RKO (cell line): ENCODE data around the gene SRF.

Experiments used
- DNase-seq: peaks from one replicate; pipeline ENCODE4 v3.0.0-alpha.2; 2016; ENCODE audit warnings: low spot score

The SRF gene

DNA sequence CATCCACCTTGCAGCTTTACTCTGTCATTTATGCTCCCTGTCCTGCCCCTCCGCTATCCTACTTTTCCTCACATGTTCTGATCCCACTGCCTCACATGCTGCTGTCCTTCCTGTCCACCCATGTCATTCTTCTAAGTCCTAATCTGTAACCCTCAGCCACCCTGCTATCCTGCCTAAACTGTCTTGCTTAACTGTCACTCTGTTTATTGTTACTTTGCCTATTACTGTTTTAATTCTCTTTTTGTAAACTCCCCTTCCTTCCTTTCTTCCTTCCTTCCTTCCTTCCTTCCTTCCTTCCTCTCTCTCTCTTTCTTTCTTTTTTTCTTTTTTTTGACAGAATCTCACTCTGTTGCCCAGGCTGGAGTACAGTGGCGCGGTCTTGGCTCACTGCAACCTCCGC, 12.4 kb downstream of the SRF start:
- no peak for DNase-seq

DNA sequence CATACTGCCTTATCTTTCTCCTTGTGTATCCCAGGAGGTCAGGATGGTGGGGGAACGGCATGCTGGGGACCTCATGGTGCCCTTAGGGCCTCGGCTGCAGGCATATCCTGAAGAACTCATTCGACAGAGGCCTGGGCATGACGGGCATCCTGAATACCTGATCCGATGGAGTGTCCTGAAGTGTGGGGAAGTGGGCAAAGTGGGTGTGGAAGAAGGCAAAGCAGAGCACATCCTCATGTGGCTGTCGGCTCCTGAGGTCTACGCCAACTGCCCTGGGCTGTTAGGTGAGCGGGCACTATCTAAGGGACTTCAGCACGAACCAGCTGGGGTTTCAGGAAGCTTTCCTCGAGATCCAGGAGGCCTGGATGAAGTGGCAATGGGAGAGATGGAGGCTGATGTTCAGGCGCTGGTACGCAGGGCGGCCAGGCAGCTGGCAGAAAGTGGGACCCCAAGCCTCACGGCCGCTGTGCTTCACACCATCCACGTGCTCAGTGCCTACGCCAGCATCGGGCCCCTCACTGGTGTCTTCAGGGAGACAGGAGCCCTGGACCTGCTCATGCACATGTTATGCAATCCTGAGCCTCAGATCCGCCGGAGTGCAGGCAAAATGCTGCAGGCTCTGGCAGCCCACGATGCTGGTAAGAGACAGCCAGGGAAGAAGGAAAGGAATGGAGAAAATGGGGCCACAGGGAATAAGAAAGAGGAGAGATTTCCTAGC, 13.4 kb downstream of the SRF start:
- no peak for DNase-seq

DNA sequence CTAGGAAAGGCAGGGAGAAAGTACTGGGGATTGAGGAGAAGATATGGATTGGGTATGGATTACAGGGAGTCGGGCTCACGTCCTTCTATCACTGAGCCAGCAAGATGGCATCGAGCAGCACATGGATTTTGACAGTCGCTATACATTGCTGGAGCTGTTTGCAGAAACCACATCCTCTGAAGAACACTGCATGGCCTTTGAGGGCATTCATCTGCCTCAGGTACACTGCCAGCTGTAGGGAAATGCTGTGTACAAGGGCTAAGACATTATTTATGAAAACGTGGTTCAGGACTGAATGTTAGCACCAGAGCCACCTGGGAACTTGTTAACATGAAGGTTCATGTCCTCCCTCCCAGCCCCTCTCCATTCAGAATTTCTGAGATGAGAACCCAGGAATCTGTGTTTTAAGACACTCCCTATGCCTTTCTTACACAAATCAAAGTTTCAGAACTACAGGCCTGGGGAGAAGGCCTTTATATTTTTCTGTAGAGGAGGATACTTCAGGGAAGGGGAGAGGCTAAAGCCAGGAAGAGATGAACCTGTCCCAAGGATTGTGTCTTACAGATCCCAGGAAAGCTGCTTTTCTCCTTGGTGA, 14.4 kb downstream of the SRF start:
- DNase-seq, result no peak

DNA sequence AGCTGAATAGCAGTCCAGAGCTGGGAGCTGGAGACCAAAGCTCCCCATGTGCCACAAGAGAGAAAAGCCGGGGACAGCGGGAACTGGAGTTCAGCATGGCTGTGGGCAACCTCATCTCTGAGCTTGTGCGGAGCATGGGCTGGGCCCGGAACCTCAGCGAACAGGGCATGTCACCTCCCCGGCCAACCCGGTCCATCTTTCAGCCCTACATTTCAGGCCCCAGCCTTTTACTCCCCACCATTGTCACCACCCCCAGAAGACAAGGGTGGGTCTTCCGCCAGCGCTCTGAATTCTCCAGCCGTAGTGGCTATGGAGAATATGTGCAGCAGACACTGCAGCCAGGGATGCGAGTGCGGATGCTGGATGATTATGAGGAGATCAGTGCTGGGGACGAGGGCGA, 14.9 kb downstream of the SRF start:
- DNase-seq, result no peak

DNA sequence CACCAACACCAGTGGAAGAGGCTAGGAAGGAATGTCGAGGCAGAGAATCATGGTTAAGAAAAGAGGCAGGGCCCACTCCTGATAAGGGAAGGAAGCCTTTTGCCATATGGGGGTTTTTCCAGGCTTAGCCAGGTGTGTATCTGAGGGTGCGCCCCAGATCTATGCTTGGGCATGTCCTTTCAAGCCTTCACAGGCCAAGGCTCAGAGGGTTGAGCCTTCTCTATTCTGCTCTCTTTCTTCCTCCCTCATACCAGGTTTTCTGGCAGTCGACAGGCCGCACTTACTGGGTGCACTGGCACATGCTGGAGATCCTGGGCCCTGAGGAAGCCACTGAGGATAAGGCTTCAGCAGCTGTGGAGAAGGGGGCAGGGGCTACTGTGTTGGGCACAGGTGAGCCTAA, 15.6 kb downstream of the SRF start:
- no peak for DNase-seq

DNA sequence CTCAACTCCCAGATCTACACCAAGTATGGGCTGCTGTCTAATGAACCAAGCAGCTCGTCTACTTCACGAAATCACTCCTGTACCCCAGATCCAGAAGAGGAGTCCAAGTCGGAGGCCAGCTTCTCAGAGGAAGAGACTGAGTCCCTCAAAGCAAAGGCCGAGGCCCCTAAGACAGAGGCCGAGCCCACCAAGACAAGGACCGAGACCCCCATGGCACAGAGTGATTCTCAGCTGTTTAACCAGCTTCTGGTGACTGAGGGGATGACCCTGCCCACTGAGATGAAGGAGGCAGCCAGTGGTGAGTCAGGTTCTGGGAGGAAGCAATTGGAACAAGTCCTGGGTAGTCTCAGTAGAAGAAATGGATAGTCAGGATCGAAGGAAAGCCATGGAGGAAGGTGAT, 16.8 kb downstream of the SRF start:
- no peak for DNase-seq

DNA sequence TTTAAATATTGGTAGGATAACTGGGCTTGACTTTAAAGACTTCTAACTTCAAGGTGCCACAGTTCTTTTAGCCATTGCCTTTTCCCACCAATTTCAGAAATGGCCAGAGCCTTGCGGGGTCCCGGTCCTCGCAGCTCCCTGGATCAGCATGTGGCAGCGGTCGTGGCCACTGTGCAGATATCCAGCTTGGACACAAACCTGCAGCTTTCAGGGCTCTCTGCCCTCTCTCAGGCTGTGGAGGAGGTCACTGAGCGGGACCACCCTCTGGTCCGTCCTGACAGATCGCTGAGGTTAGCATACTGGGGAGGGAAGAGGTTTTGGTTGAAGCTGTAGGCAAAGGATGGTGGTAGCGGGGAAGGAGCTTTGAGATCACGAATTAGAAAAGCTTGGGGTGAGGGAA, 17.4 kb downstream of the SRF start:
- DNase-seq, result no peak

DNA sequence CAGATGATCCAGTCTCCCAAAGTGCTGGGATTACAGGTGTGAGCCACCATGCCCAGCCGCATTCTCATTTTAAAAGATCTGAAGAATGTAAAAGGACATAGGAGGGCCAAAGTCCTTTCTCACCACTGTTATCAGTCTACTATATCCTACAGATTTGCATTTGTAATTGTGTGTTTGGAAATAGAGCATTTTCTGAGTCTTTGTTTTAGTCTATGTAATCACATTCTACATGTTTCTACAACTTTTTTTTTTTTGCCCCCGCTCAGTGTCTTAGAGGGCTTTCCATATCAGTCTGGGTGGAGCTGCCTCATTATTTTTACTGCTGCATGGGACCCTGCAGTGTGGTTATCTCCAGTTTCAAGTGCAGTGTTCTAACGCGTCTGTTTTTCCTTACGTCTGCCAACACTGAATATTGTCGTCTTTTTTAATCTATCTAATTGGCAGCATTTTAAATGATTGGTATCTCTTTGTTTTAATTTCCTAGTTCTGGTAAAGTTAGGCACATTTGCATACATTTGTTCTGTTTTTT, 18.8 kb downstream of the SRF start:
- DNase-seq, result no peak

DNA sequence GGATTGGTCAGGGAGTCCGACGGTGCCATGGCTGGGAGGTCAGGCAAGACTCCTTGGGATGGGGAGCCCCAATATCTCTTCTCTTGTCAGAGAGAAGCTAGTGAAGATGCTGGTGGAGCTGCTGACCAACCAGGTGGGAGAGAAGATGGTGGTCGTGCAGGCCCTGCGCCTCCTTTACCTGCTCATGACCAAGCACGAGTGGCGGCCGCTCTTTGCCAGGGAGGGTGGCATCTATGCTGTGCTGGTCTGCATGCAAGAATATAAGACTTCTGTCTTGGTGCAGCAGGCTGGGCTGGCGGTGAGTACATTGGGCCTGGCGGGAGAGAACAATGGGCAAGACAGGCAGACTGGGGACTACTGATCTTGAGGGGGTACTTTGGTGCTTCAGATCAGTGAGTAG, 21.8 kb downstream of the SRF start:
- no peak for DNase-seq

DNA sequence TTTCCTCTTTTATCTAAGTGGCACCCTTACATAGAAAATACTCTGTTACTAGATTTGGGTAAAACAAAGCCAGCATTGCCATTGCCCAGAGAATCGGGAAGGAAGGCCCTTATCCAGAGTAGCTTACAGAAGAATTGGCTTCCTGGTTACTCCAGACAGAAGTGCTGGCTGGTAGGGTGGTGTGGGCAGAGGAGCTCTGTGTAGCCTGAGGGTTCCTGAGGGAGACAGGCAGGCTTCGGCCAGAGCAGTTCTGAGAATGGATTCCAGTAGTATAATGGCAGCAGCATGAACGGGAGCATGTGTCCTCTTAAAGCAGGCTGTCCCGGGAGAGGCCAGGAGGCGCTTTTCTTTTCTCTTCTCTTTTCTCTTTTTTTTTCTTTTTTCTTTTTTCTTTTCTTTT, 22.9 kb downstream of the SRF start:
- DNase-seq, result no peak

DNA sequence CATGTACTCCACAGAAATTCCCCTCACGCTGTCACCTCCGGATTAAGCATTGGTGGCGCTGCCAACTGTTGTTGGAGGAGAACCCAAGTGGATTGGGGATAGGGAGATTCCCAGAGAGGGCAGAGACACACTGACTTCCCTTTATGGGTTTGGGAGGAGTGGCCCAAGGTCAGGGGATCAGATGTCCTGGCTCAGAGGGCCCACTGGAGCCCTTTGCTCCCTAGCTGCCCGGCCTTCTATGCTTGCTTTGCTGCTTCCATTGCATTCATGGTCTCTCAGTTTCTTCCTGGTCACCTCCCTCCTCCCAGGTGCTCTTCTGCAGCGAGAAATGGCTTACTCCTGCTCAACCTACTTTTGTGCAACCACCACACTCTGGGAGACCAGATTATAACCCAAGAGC, 25.3 kb downstream of the SRF start:
- DNase-seq, result no peak

DNA sequence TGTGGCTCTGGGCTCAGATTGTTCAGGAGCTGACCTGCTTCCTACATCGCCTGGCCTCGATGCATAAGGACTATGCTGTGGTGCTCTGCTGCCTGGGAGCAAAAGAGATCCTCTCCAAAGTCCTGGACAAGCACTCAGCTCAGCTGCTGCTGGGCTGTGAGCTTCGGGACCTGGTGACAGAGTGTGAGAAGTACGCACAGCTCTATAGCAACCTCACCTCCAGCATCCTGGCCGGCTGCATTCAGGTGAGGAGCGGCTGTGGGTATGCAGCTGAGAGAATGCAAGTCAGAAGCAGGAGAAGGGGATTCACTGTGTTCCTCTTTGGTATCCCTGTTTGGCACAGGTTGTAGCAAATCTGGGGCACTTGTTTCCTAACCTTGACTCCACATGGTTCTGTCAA, 28.8 kb downstream of the SRF start:
- no peak for DNase-seq

DNA sequence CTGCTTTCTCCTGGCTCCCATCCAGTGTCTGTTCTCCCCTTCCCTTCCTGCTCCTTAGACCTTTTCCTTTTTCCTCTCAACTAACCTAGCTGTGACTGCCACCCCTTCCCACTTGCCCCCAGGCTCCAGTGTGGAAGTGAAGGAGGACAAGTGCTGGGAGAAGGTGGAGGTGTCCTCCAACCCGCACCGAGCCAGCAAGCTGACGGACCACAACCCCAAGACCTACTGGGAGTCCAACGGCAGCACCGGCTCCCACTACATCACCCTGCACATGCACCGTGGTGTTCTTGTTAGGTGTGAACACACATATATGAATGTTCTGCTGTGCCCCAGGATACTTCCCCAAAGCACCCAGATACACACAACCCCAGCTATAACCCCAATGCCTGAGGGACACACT, 29.5 kb downstream of the SRF start:
- no peak for DNase-seq

DNA sequence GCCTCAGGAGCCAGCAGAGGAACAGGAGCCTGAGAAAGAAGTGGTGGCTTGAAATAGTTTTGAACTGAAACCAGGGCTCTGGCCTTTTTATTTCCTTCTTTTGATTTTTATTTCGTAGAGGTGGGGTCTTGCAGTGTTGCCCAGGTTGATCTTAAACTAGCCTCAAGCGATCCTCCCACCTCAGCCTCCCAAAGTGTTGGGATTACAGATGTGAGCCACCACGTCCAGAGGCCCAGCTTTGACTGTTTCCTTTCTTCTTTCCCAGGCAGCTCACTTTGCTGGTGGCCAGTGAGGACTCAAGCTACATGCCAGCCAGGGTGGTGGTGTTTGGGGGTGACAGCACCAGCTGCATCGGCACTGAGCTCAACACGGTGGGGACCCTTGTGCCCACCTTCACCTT, 31.4 kb downstream of the SRF start:
- no peak for DNase-seq

DNA sequence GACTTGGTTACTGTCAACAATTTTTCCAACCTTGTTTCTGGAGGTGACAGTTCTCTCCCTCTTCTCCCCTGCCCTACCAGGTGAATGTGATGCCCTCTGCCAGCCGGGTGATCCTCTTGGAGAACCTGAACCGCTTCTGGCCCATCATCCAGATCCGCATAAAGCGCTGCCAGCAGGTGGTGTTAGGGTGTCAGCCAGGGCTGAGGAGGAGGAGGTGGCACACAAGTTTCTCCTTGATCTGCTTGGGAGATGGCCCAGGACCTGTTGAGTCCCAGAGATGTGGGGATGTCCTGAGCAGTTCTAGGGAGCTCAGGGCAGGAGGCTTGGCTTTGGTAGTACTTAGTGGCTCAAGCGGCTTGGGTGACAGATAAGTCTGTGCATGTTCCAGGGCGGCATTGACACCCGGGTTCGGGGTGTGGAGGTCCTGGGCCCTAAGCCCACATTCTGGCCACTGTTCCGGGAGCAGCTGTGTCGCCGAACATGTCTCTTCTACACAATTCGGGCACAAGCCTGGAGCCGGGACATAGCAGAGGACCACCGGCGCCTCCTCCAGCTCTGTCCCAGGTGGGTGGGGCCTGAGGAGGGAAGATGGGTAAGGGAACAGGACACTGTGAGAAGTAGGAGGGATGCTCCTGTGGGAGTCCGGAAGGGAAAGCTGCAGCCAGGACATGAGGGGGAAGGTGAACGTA, 32.1 kb downstream of the SRF start:
- DNase-seq, result no peak

DNA sequence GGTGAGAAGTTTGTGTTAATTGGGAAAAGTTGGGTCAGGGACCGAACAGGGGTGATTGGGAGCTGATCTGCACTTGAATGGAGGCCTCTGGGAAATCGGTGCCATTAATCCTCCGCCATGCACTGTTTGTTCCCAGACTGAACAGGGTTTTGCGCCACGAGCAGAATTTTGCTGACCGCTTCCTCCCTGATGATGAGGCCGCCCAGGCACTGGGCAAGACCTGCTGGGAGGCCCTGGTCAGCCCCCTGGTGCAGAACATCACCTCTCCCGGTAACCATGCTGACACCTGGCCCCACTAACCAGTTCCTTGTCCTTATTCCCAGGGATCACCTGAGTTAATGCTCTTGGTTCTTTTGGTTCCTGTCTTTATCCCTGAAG, 32.6 kb downstream of the SRF start:
- no peak for DNase-seq

DNA sequence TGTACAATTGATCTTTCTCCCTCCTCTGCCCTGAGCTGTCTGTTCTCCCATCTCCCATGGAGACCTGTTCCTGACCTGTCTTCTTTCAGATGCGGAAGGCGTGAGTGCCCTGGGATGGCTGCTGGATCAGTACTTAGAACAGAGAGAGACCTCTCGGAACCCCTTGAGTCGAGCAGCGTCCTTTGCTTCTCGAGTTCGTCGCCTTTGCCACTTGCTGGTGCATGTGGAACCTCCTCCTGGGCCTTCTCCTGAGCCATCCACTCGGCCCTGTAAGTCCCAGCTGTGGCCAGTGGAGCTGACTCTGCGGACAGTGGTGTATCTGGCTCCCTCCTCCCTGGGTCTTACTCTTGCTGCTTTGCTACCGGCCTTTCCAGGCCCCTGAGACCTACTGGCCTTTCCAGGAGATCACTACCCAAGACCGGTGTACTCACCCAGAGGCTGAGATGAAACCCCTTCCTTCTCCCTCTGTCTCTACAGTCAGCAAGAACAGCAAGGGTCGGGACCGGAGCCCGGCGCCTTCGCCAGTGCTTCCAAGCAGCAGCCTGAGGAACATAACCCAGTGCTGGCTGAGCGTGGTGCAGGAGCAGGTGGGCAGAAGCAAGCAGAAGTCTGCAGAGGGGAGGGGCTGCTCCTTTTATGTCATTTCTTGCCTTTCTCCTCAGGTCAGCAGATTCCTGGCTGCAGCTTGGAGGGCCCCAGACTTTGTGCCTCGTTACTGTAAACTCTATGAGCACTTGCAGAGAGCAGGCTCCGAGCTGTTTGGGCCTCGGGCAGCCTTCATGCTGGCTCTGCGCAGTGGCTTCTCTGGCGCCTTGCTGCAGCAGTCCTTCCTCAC, 33.4 kb downstream of the SRF start:
- no peak for DNase-seq

DNA sequence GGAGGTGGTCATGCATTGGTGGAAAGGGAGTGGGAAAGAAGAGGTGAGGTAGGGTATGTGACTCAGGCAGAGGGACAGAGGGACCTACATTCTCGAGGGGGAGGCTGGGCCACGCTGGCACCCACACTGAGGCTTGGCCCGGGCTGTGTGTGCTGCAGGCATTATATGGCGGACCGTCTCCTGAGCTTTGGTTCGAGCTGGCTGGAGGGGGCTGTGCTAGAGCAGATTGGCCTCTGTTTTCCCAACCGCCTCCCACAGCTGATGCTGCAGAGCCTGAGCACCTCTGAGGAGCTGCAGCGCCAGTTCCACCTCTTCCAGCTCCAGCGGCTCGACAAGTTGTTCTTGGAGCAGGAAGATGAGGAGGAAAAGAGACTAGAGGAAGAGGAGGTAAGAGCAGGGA, 34.8 kb downstream of the SRF start:
- no peak for DNase-seq

DNA sequence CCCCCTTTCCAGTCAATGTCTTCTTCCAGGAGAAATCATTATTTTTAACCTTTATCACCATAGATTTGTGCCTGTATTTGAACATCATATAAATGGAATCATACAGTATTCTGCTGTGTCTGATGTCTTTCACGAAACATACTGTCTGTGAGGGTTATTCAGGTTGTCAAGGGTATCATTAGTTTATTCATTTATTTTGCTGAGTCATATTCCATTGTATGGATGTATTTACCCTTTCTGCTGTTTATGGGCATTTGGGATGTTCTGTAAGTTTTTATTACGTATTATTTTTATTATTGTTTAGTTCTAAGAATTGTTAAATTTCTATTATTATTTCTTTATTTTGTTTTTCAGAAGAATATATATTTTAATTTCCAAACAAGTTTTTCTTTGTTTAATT, 36.2 kb downstream of the SRF start:
- DNase-seq, result no peak

DNA sequence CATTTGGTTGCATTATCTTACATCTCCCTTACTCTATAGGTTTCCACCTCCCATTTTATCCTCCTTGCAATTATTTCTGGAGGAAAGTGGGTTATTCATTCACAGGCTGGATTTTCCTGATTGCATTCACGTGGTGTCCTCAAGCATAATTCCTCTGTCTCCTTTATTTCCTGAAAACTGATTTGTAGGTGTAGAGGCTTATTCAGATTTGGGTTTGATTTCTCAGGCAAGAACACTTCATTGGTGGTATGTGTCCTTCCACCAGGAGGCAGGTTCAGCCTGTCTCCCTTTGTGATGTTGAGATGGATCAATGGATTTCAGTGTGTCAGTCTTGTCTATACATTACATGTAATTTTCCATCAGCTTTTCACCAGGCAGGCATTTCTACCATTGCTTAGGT, 40.9 kb downstream of the SRF start:
- no peak for DNase-seq

DNA sequence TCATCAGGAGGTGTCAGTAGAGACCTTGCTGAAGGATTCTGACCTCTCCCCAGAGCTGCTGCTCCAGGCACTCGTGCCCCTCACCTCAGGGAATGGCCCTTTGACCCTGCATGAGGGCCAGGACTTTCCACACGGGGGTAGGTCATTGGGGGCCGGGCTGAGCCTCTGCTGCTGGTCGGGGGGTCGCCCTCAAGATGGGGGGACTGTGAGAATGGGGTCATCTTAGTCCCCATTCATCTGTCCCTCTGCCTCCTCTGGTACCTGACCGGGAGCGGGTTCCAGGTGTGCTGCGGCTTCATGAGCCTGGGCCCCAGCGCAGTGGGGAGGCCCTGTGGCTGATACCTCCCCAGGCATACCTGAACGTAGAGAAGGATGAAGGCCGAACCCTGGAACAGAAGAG, 42.4 kb downstream of the SRF start:
- no peak for DNase-seq

DNA sequence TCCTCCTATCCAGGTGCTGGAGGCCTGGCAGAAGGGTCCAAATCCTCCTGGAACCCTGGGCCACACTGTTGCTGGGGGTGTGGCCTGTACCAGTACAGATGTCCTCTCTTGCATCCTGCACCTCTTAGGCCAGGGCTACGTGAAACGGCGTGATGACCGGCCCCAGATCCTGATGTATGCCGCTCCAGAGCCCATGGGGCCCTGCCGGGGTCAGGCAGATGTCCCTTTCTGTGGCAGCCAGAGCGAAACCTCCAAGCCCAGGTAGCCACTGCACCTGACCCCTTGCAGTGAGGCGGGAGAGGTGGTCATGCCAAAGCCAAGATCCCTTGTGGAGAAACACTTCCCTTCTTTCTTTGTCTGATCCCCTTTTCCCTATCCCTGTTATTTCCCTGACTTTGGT, 44.0 kb downstream of the SRF start:
- no peak for DNase-seq

DNA sequence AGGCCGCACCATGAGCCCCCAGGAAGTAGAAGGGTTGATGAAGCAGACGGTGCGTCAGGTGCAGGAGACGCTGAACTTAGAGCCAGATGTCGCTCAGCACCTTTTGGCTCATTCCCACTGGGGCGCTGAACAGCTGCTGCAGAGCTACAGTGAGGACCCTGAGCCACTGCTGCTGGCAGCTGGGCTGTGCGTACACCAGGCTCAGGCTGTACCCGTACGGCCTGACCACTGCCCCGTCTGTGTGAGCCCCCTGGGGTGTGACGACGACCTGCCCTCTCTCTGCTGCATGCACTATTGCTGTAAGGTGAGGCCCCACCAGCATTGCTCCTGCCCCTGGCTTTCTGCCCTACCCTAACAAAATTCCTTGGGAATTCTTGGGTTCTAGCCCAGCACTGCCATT, 45.1 kb downstream of the SRF start:
- DNase-seq, result no peak
